ENCODE data around the gene APOBEC3F.

Gene APOBEC3F

GRCh38 chr22:39098026-39098425, 57.4 kb downstream of the APOBEC3F start:
- no peak for DNase-seq (ENCODE audit: low read depth)
- TF ChIP-seq CTCF (IDR thresholded peaks at IDR 0.05; ENCODE audit: low read depth, low read length, missing control alignments), result no peak
- H3K4me3 ChIP-seq (ENCODE audit: low read depth, low read length), result no peak overlapping the region
- in situ Hi-C loops (cut with HindIII; ENCODE audit: low sequenced_read_pairs), result no loop called here

- no peak for TF ChIP-seq CTCF (IDR thresholded peaks at IDR 0.05; ENCODE audit: low read depth, low read length, missing control alignments)
- H3K4me3 ChIP-seq (ENCODE audit: low read depth, low read length), result no peak overlapping the region
- no peak for DNase-seq (ENCODE audit: low read depth)
- in situ Hi-C loops (cut with HindIII; ENCODE audit: low sequenced_read_pairs), result no loop called here
Observed at GRCh38 chr22:39098576-39098975, 57.9 kb downstream of the APOBEC3F start.

- in situ Hi-C loops (cut with HindIII; ENCODE audit: low sequenced_read_pairs), result no loop called here
- DNase-seq (ENCODE audit: low read depth), result no peak
- no peak for TF ChIP-seq CTCF (IDR thresholded peaks at IDR 0.05; ENCODE audit: low read depth, low read length, missing control alignments)
- no peak overlapping the region for H3K4me3 ChIP-seq (ENCODE audit: low read depth, low read length)
Observed at GRCh38 chr22:39101226-39101625, 60.6 kb downstream of the APOBEC3F start.

- in situ Hi-C loops (cut with HindIII; ENCODE audit: low sequenced_read_pairs), result no loop called here
- no peak for DNase-seq (ENCODE audit: low read depth)
- no peak for TF ChIP-seq CTCF (IDR thresholded peaks at IDR 0.05; ENCODE audit: low read depth, low read length, missing control alignments)
- no peak overlapping the region for H3K4me3 ChIP-seq (ENCODE audit: low read depth, low read length)
Observed at GRCh38 chr22:39103431-39103830, 62.8 kb downstream of the APOBEC3F start.
